NCI-H1930 (cell line): ENCODE measurements around the gene RBBP7.

Source experiments
- DNase-seq, 2 experiments: peaks; one replicate each; lab custom pipeline; 2025; lab: John Stamatoyannopoulos, UW

RBBP7 gene

DNA sequence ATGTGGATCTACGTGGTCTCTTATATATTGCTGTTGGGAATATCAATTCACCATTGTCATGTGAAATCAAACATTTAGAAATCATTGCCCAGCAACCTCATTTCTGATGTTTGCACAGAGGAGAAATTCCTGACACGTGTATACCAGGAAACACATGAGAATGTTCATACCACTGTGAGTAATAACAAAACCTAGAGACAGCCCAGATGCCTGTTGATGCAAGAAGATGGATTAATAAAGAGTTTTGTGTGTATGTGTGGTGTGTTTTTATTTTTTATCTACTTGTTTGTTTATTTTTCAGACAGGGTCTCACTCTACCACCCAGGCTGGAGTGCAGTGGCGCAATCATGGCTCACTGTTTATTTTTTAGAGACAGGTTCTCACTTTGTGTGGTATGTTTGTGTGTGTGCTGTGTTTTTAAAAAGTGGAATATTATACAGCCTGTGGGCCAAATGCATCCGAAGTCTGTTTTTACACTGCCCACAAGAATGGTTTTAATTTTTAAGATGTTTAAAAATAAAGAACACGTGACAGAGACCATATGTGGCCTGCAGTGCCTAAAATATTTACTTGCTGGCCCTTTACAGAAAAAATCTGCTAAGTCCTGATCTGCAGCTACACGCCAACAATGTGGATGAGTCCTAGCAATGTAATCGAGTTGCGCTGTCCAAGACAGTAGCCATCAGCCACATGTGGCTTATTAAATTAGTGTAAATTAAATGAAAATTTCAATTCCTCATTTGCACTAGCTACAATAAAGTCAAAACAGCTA, 44.7 kb downstream of the RBBP7 start:
- DNase-seq = no peak

DNA sequence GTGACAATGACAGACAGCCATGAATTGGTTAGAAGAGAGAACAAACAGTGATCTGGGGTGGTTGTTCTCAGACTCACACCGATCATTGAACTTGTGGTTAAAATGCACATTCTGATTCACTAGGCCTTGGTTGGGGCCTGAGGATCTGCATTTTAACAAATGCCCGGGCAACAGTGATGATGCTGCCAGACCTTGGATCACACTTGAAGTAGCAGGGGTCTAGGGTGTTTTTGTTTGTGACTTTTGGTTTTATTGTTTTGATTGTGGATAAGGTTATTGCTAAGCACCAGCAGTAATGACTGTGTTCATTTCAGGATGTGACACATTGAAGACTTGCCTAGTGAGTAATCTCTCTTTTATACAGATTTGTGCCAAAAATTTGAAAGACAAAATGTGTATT, 47.4 kb downstream of the RBBP7 start:
- no peak for DNase-seq

DNA sequence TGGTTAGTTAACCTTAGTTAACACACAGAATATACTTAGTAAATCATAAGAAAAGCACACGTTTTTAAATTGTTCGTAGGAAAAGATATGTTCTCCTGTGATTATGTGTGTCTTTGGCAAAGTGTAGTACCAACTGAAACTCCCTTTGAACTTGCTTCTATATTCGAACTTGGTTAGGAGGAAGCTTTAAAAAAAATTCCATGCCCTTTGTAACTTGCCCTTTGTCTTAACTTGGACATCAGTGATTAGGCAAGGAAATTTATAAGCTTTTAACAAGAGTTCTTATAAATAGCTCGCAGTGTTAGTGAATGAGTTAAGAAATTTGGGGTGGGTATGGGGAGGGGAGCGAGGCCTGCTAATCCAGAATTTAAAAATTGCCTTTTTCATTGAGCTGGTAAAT, 50.5 kb downstream of the RBBP7 start:
- no peak for DNase-seq

DNA sequence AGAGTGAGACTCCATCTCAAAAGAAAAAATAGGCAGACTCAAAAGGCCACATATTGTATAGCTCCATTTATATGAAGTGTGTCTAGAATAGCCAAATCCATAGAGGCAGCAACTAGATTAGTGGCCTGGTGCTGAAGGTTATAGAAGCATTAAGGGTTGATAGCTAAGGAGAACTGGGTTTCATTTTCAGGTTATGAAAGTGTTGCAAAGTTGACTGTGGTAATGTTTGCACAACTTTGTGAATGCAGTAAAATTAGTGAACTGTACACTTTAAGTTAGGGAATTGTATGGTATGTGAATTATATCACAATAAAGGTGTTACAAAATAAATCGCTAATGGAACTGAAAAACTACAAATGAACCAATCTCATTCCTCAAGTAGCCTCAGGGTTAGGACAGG, 55.6 kb downstream of the RBBP7 start:
- no peak for DNase-seq

DNA sequence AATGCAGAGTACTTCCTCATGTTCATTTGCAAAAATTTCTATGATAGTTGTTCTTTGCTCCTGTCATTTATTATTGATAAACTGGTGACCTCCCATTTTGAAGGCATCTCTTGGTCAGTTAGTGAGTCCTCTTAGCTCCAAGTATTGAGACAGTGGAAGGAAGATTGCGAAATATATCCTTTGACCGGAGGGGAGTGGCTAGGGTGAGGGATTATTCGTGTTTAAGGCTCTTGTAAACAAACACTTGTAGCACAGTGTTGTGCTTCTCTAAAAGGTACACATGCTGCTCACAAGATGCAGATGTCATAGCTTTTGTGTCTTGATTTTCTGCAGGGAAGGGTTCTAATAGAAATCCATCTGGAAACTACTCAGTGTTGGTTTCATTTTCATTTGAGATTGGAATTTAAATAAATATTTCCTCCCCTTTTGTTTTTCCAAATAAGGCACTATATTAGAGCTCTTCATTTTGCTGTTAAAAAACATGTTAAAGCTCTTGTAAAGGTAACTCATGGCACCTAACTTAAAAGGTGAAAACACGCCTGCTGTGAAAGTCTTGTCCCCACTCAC, 62.1 kb downstream of the RBBP7 start:
- DNase-seq = no peak

DNA sequence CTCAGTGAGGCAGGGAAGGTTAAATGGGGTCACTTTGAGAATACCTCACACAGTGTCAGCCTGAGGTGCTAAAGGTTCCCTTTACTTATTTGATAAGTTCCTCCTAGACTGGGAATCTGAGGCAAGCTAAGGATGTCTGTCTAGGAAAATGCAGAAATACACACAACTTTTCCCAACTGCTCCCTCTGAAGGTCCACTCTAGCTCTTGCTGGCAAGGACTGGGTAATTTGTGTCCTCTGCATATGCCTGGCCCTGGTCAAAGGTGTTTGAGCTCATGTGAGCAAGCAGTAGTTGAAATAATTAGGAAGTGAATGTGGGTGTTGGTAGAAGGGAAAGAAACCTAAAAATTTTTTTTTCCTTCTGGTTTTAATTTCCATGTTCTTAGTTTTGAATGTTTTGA, 62.6 kb downstream of the RBBP7 start:
- DNase-seq = no peak

DNA sequence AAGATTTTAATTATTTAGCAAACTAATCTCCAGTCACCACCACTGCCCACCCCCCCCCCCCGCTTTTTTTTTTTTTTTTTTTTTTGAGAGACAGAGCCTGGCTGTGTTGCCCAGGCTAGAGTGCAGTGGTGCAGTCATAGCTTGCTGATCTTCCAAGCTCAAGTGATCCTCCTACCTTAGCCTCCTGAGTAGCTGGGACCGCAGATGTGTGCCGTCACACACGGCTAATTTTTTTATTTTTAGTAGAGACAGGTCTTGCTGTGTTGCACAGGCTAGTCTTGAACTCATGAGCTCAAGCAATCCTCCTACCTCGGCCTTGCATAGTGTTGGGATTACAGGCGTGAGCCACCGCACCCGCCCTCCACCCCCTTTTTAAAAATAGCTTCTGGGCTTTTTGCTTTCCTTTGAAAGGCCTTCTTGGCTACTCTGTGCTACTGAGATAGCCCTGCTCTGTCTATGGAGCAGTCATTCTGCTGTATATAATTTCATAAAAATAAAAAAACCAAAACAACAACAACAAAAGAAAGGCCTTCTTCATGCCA, 65.2 kb downstream of the RBBP7 start:
- DNase-seq = no peak

DNA sequence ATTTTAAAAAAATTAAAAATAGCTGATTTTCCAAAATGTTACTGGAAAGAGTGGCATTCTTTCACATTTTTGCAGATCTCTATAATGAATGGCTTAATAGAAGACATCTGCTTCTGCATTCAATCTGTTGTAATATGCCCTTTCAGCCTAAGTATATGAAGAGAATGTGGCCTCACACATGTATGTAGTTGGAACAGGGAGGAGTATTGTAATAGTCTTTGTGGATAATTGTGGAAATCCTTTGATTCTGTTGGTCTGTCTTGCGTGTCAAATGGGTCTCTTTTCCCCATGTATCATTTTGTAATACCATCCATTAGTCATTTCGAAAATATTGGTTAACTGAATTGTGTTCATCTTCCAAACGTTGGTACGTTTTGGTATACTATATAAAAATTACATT, 72.3 kb downstream of the RBBP7 start:
- no peak for DNase-seq

DNA sequence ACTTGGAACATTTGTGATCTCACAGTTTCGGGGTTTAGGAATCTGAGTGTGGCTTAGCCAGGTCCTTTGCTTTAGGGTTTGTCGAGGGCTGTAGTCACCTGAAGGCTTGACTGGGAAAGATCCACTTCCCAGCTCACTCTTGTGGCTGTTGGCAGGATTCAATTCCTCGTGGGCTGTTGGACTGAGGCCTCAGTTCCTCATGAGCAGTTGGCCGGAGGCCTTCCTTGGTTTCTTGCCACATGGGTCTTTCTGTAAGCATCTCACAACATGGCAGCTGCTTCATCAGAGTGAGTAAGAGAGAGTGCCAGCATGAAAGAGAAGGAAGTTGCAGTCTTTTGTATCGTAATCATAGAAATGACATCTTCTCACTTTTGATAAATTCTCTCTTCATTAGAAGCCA, 72.8 kb downstream of the RBBP7 start:
- DNase-seq = no peak

DNA sequence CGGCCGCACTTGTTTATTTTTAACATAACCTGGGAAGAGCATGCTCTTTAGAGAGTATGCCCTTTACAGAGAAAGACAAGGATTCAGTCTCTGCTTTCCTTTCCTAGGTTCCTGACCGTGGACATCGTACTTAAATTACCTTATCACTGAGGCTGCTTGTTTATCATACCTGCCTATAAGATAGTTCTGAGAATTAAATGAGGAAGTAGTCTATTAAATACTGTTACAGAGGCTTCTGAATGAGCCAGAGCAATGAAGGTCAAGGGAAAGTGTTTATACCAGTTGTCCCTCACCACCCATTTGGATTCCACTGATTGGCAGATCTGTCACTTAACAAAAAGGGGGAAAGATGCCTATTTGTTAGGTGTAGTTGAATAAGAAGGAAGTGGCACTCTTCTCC, 73.9 kb downstream of the RBBP7 start:
- no peak for DNase-seq
